PC-9 (cell line): ENCODE results near the gene GRIK3. TPM values are rescaled to one million over a fixed set of nuclear protein-coding genes. Genes with fewer than 3 reads are reported as not detected.

Experiments used
- BruUV-seq: library from RNA; stranded (reverse); fragments of 400-500 nt; replicated peaks from 2 replicates; lab custom pipeline; 2021; lab: Mats Ljungman, UMichigan
- CTCF ChIA-PET: fragments of 300-600 bp; sonication (Branson Sonifier 250); formaldehyde crosslinking; loops from one replicate; lab custom pipeline; 2022; ENCODE audit warnings: antibody characterized with exemption; lab: Charles Lee
- POLR2A ChIA-PET: fragments of 300-600 bp; sonication (Branson Sonifier 250); formaldehyde crosslinking; loops from one replicate; lab custom pipeline; 2022; ENCODE audit warnings: antibody characterized with exemption; ENCODE audit not compliant: unreplicated experiment; lab: Charles Lee
- DNase-seq, 2 experiments: peaks; one replicate each; pipeline versions ENCODE4 v3.0.0 to v3.0.0-alpha.2; 2015 to 2022; ENCODE audit warnings: mixed read lengths in 1 of 2
- H2AFZ ChIP-seq: fragments of 200-600 bp; sonication (generic); 2 replicates; pipeline ENCODE4 v1.8.1; 2017; ENCODE audit warnings: antibody characterized with exemption
- H3F3A ChIP-seq: fragments of 200-600 bp; sonication (generic); 2 replicates; pipeline ENCODE4 v1.8.1; 2017; ENCODE audit warnings: antibody characterized with exemption, mild to moderate bottlenecking, low read depth; ENCODE audit not compliant: insufficient read depth
- H3K27ac ChIP-seq: fragments of 200-600 bp; sonication (generic); 2 replicates; pipeline ENCODE4 v1.6.1; 2016; ENCODE audit warnings: mixed run types
- H3K27me3 ChIP-seq: fragments of 200-600 bp; sonication (generic); 2 replicates; pipeline ENCODE4 v1.6.1; 2016; ENCODE audit warnings: low read depth, mixed run types; ENCODE audit not compliant: insufficient read depth
- H3K36me3 ChIP-seq: fragments of 200-600 bp; sonication (generic); 2 replicates; pipeline ENCODE4 v1.6.1; 2016; ENCODE audit warnings: low read depth, mixed run types
- H3K4me1 ChIP-seq: fragments of 200-600 bp; sonication (generic); replicated peaks from 2 replicates; pipeline ENCODE4 v1.6.1; 2016; ENCODE audit warnings: mixed run types; ENCODE audit not compliant: insufficient read depth
- H3K4me2 ChIP-seq: fragments of 200-600 bp; sonication (generic); 2 replicates; pipeline ENCODE4 v1.6.1; 2017; ENCODE audit warnings: mixed run types
- H3K4me3 ChIP-seq: fragments of 200-600 bp; sonication (generic); 2 replicates; pipeline ENCODE4 v1.6.1; 2016; ENCODE audit warnings: mixed run types
- H3K79me2 ChIP-seq: fragments of 200-600 bp; sonication (generic); 2 replicates; pipeline ENCODE4 v1.6.1; 2017; ENCODE audit warnings: low read depth, mixed run types
- H3K9me2 ChIP-seq: fragments of 200-600 bp; sonication (generic); 2 replicates; pipeline ENCODE4 v1.8.1; 2017; ENCODE audit warnings: mild to moderate bottlenecking; ENCODE audit not compliant: insufficient read depth
- H3K9me3 ChIP-seq: fragments of 200-600 bp; sonication (generic); 2 replicates; pipeline ENCODE4 v1.8.1; 2016; ENCODE audit warnings: low read depth; ENCODE audit not compliant: insufficient read depth
- H4K20me1 ChIP-seq: fragments of 200-600 bp; sonication (generic); 2 replicates; pipeline ENCODE4 v1.8.1; 2017; ENCODE audit not compliant: insufficient read depth
- CTCF ChIP-seq: fragments of 200-600 bp; sonication (generic); conservative IDR thresholded peaks from 2 replicates; pipeline ENCODE4 v1.6.1; 2017; ENCODE audit warnings: mixed run types, antibody characterized with exemption, mild to moderate bottlenecking, moderate library complexity
- EZH2 ChIP-seq: fragments of 200-600 bp; sonication (generic); IDR thresholded peaks from 2 replicates; pipeline ENCODE4 v1.8.0; 2017; ENCODE audit warnings: antibody characterized with exemption, low read depth
- intact Hi-C: fragments of 100-400 bp; cut with micrococcal nuclease; formaldehyde crosslinking; loops from one replicate; pipeline ENCODE4 v1.10.0; 2022; ENCODE audit not compliant: unreplicated experiment
- total RNA-seq: library from RNA; stranded (reverse); gene quantifications from 2 replicates; pipeline ENCODE4 v1.2.3, GENCODE V29; 2021

Gene GRIK3
- total RNA-seq, 1 experiment from 2014 or later = not detected

- H3F3A ChIP-seq = no peaks in the 10 kb centered on the region
- no peaks in the 10 kb centered on the region for H3K4me1 ChIP-seq
- intact Hi-C loops = no loop called here
- no peak overlapping the region for H3K4me2 ChIP-seq
- no TSS peak for BruUV-seq
- H3K36me3 ChIP-seq = no peaks in the 10 kb centered on the region
- H3K4me3 ChIP-seq = no peak overlapping the region
- no peak overlapping the region for H3K27ac ChIP-seq
- H4K20me1 ChIP-seq = no peaks in the 10 kb centered on the region
- DNase-seq = no peak
- ChIA-PET CTCF (no interaction called here), POLR2A (no interaction called here)
- H3K9me2 ChIP-seq = no peaks in the 10 kb centered on the region
- TF ChIP-seq CTCF (no peak), EZH2 (no peak)
- peaks cover 63% of the 10 kb centered on the region for H3K27me3 ChIP-seq
- H3K9me3 ChIP-seq = no peaks in the 10 kb centered on the region
- H2AFZ ChIP-seq = no peak overlapping the region
- H3K79me2 ChIP-seq = no peaks in the 10 kb centered on the region
These were observed 92.9 kb downstream of the GRIK3 start for GRCh38 chr1:36941316-36941978.

GRCh38 chr1:36938819-36939218, 95.5 kb downstream of the GRIK3 start:
- Histone ChIP-seq H3K4me1 (no peaks in the 10 kb centered on the region), H3K79me2 (no peaks in the 10 kb centered on the region), H3K4me3 (no peak overlapping the region), H3K9me3 (no peaks in the 10 kb centered on the region), H3K9me2 (no peaks in the 10 kb centered on the region), H3K4me2 (no peak overlapping the region; the same call in 1 of the 2 replicates), H4K20me1 (no peaks in the 10 kb centered on the region), H3K27me3 (peaks cover 83% of the 10 kb centered on the region), H2AFZ (no peak overlapping the region), H3F3A (no peaks in the 10 kb centered on the region), H3K27ac (no peak overlapping the region), H3K36me3 (no peaks in the 10 kb centered on the region)
- ChIA-PET POLR2A (no interaction called here), CTCF (no interaction called here)
- no peak for DNase-seq
- intact Hi-C loops = no loop called here
- no TSS peak for BruUV-seq
- TF ChIP-seq EZH2 (no peak), CTCF (no peak)

- Histone ChIP-seq H2AFZ (no peak overlapping the region), H3K79me2 (no peaks in the 10 kb centered on the region), H3K27ac (no peak overlapping the region), H4K20me1 (no peaks in the 10 kb centered on the region), H3K36me3 (no peaks in the 10 kb centered on the region), H3K27me3 (peaks cover 94% of the 10 kb centered on the region), H3K4me3 (no peak overlapping the region), H3K4me2 (no peak overlapping the region), H3K4me1 (no peaks in the 10 kb centered on the region), H3K9me3 (no peaks in the 10 kb centered on the region), H3F3A (no peaks in the 10 kb centered on the region), H3K9me2 (no peaks in the 10 kb centered on the region)
- CTCF ChIA-PET = no interaction called here
- TF ChIP-seq CTCF (no peak), EZH2 (no peak)
- BruUV-seq = no TSS peak
- POLR2A ChIA-PET = no interaction called here
- no peak for DNase-seq
- intact Hi-C loops = no loop called here
These were observed 96.9 kb downstream of the GRIK3 start for GRCh38 chr1:36937371-36937770.
